ENCODE results near the gene KCNS1. TPM values are rescaled to one million over a fixed set of nuclear protein-coding genes. Genes with fewer than 3 reads are reported as not detected.

Gene KCNS1
- total and polyA plus RNA-seq, 2 donors: 0.14 to 0.34 TPM

- peaks cover 0 to 3% of the 10 kb centered on the region in 2 donors for H3K36me3 ChIP-seq (ENCODE audit: control insufficient read depth in 2 of 2, insufficient read depth in 2 of 2, low read length in 1 of 2)
- 89% methylated on average over 1 of the region's 1 CpG for WGBS
Measured at GRCh38 chr20:45087814-45088213, 13.1 kb downstream of the KCNS1 start.

GRCh38 chr20:45087097-45087790, 13.7 kb downstream of the KCNS1 start:
- H3K27ac ChIP-seq (ENCODE audit: low read depth in 1 of 2, low read length in 1 of 2): no peak overlapping the region
- WGBS: 70% methylated on average over 3 of the region's 3 CpGs
- no peaks in the 10 kb centered on the region for H3K27me3 ChIP-seq (ENCODE audit: control insufficient read depth in 2 of 2, insufficient read depth in 1 of 2, low read length in 1 of 2)
- no peak for DNase-seq (ENCODE audit: low read depth in 6 of 9, low spot score in 9 of 9)
- H3K9me3 ChIP-seq (ENCODE audit: control insufficient read depth in 2 of 2, insufficient read depth in 1 of 2, low read length in 1 of 2): no peaks in the 10 kb centered on the region
- peaks cover 0 to 7% of the 10 kb centered on the region in 2 donors for H3K36me3 ChIP-seq (ENCODE audit: control insufficient read depth in 2 of 2, insufficient read depth in 2 of 2, low read length in 1 of 2)
- no peaks in the 10 kb centered on the region for H3K4me1 ChIP-seq (ENCODE audit: control insufficient read depth in 2 of 2, insufficient read depth in 2 of 2, low read length in 2 of 2)
- H3K4me3 ChIP-seq (ENCODE audit: low read length in 2 of 2): no peak overlapping the region

More at GRCh38 chr20:45087814-45088213, 13.1 kb downstream of the KCNS1 start:
- no peaks in the 10 kb centered on the region for H3K27me3 ChIP-seq (ENCODE audit: control insufficient read depth in 2 of 2, insufficient read depth in 1 of 2, low read length in 1 of 2)
- no peak overlapping the region for H3K27ac ChIP-seq (ENCODE audit: low read depth in 1 of 2, low read length in 1 of 2)
- H3K9me3 ChIP-seq (ENCODE audit: control insufficient read depth in 2 of 2, insufficient read depth in 1 of 2, low read length in 1 of 2): no peaks in the 10 kb centered on the region
- H3K4me3 ChIP-seq (ENCODE audit: low read length in 2 of 2): no peak overlapping the region
- no peaks in the 10 kb centered on the region for H3K4me1 ChIP-seq (ENCODE audit: control insufficient read depth in 2 of 2, insufficient read depth in 2 of 2, low read length in 2 of 2)
- DNase-seq (ENCODE audit: low read depth in 6 of 9, low spot score in 9 of 9): no peak

GRCh38 chr20:45085867-45086266, 15.1 kb downstream of the KCNS1 start:
- H3K27ac ChIP-seq (ENCODE audit: low read depth in 1 of 2, low read length in 1 of 2): no peak overlapping the region
- peaks cover 9 to 17% of the 10 kb centered on the region in 2 donors for H3K36me3 ChIP-seq (ENCODE audit: control insufficient read depth in 2 of 2, insufficient read depth in 2 of 2, low read length in 1 of 2)
- no peak for DNase-seq (ENCODE audit: low read depth in 6 of 9, low spot score in 9 of 9)
- no peak overlapping the region for H3K4me3 ChIP-seq (ENCODE audit: low read length in 2 of 2)
- H3K4me1 ChIP-seq (ENCODE audit: control insufficient read depth in 2 of 2, insufficient read depth in 2 of 2, low read length in 2 of 2): no peaks in the 10 kb centered on the region
- WGBS: 93% methylated on average over 1 of the region's 1 CpG
- H3K9me3 ChIP-seq (ENCODE audit: control insufficient read depth in 2 of 2, insufficient read depth in 1 of 2, low read length in 1 of 2): peaks cover 0 to 4% of the 10 kb centered on the region in 2 donors
- H3K27me3 ChIP-seq (ENCODE audit: control insufficient read depth in 2 of 2, insufficient read depth in 1 of 2, low read length in 1 of 2): no peaks in the 10 kb centered on the region

- Histone ChIP-seq H3K27me3 (ENCODE audit: control insufficient read depth in 2 of 2, insufficient read depth in 1 of 2, low read length in 1 of 2) (no peaks in the 10 kb centered on the region), H3K4me1 (ENCODE audit: control insufficient read depth in 2 of 2, insufficient read depth in 2 of 2, low read length in 2 of 2) (no peaks in the 10 kb centered on the region), H3K27ac (ENCODE audit: low read depth in 1 of 2, low read length in 1 of 2) (no peak overlapping the region), H3K4me3 (ENCODE audit: low read length in 2 of 2) (no peak overlapping the region), H3K9me3 (ENCODE audit: control insufficient read depth in 2 of 2, insufficient read depth in 1 of 2, low read length in 1 of 2) (peaks cover 0 to 4% of the 10 kb centered on the region in 2 donors), H3K36me3 (ENCODE audit: control insufficient read depth in 2 of 2, insufficient read depth in 2 of 2, low read length in 1 of 2) (peaks cover 14 to 22% of the 10 kb centered on the region in 2 donors)
- 87% methylated on average over 2 of the region's 2 CpGs for WGBS
- DNase-seq (ENCODE audit: low read depth in 6 of 9, low spot score in 9 of 9): no peak
Measured at GRCh38 chr20:45085289-45085688, 15.6 kb downstream of the KCNS1 start.

GRCh38 chr20:45083127-45083526, 17.8 kb downstream of the KCNS1 start:
- WGBS: 97% methylated on average over 1 of the region's 1 CpG
- Histone ChIP-seq H3K36me3 (ENCODE audit: control insufficient read depth in 2 of 2, insufficient read depth in 2 of 2, low read length in 1 of 2) (peaks cover 17 to 35% of the 10 kb centered on the region in 2 donors), H3K27me3 (ENCODE audit: control insufficient read depth in 2 of 2, insufficient read depth in 1 of 2, low read length in 1 of 2) (no peaks in the 10 kb centered on the region)

GRCh38 chr20:45082468-45082867, 18.5 kb downstream of the KCNS1 start:
- H3K9me3 ChIP-seq (ENCODE audit: control insufficient read depth in 2 of 2, insufficient read depth in 1 of 2, low read length in 1 of 2): peaks cover 0 to 4% of the 10 kb centered on the region in 2 donors
- H3K36me3 ChIP-seq (ENCODE audit: control insufficient read depth in 2 of 2, insufficient read depth in 2 of 2, low read length in 1 of 2): peaks cover 20 to 39% of the 10 kb centered on the region in 2 donors
- H3K27ac ChIP-seq (ENCODE audit: low read depth in 1 of 2, low read length in 1 of 2): no peak overlapping the region
- no peak for DNase-seq (ENCODE audit: low read depth in 6 of 9, low spot score in 9 of 9)
- H3K4me3 ChIP-seq (ENCODE audit: low read length in 2 of 2): no peak overlapping the region
- 99% methylated on average over 3 of the region's 3 CpGs for WGBS
- H3K27me3 ChIP-seq (ENCODE audit: control insufficient read depth in 2 of 2, insufficient read depth in 1 of 2, low read length in 1 of 2): no peaks in the 10 kb centered on the region
- no peaks in the 10 kb centered on the region for H3K4me1 ChIP-seq (ENCODE audit: control insufficient read depth in 2 of 2, insufficient read depth in 2 of 2, low read length in 2 of 2)

More at GRCh38 chr20:45083127-45083526, 17.8 kb downstream of the KCNS1 start:
- peaks cover 0 to 4% of the 10 kb centered on the region in 2 donors for H3K9me3 ChIP-seq (ENCODE audit: control insufficient read depth in 2 of 2, insufficient read depth in 1 of 2, low read length in 1 of 2)
- no peak overlapping the region for H3K4me3 ChIP-seq (ENCODE audit: low read length in 2 of 2)
- DNase-seq (ENCODE audit: low read depth in 6 of 9, low spot score in 9 of 9): no peak
- no peak overlapping the region for H3K27ac ChIP-seq (ENCODE audit: low read depth in 1 of 2, low read length in 1 of 2)
- no peaks in the 10 kb centered on the region for H3K4me1 ChIP-seq (ENCODE audit: control insufficient read depth in 2 of 2, insufficient read depth in 2 of 2, low read length in 2 of 2)

GRCh38 chr20:45080867-45081624, 19.9 kb downstream of the KCNS1 start:
- no peak overlapping the region for H3K27ac ChIP-seq (ENCODE audit: low read depth in 1 of 2, low read length in 1 of 2)
- H3K9me3 ChIP-seq (ENCODE audit: control insufficient read depth in 2 of 2, insufficient read depth in 1 of 2, low read length in 1 of 2): peaks cover 0 to 4% of the 10 kb centered on the region in 2 donors
- peaks cover 27 to 53% of the 10 kb centered on the region in 2 donors for H3K36me3 ChIP-seq (ENCODE audit: control insufficient read depth in 2 of 2, insufficient read depth in 2 of 2, low read length in 1 of 2)
- no peaks in the 10 kb centered on the region for H3K4me1 ChIP-seq (ENCODE audit: control insufficient read depth in 2 of 2, insufficient read depth in 2 of 2, low read length in 2 of 2)
- WGBS: 96% methylated on average over 5 of the region's 5 CpGs
- DNase-seq (ENCODE audit: low read depth in 6 of 9, low spot score in 9 of 9): no peak
- H3K27me3 ChIP-seq (ENCODE audit: control insufficient read depth in 2 of 2, insufficient read depth in 1 of 2, low read length in 1 of 2): no peaks in the 10 kb centered on the region
- H3K4me3 ChIP-seq (ENCODE audit: low read length in 2 of 2): no peak overlapping the region

- no peak overlapping the region for H3K27ac ChIP-seq (ENCODE audit: low read depth in 1 of 2, low read length in 1 of 2)
- no peak overlapping the region for H3K4me3 ChIP-seq (ENCODE audit: low read length in 2 of 2)
- DNase-seq (ENCODE audit: low read depth in 6 of 9, low spot score in 9 of 9): no peak
- H3K36me3 ChIP-seq (ENCODE audit: control insufficient read depth in 2 of 2, insufficient read depth in 2 of 2, low read length in 1 of 2): peaks cover 57 to 66% of the 10 kb centered on the region in 2 donors
- 97% methylated on average over 3 of the region's 3 CpGs for WGBS
- no peaks in the 10 kb centered on the region for H3K27me3 ChIP-seq (ENCODE audit: control insufficient read depth in 2 of 2, insufficient read depth in 1 of 2, low read length in 1 of 2)
- peaks cover 0 to 4% of the 10 kb centered on the region in 2 donors for H3K9me3 ChIP-seq (ENCODE audit: control insufficient read depth in 2 of 2, insufficient read depth in 1 of 2, low read length in 1 of 2)
- no peaks in the 10 kb centered on the region for H3K4me1 ChIP-seq (ENCODE audit: control insufficient read depth in 2 of 2, insufficient read depth in 2 of 2, low read length in 2 of 2)
Measured at GRCh38 chr20:45077559-45077958, 23.4 kb downstream of the KCNS1 start.

- H3K27me3 ChIP-seq (ENCODE audit: control insufficient read depth in 2 of 2, insufficient read depth in 1 of 2, low read length in 1 of 2): no peaks in the 10 kb centered on the region
- H3K4me3 ChIP-seq (ENCODE audit: low read length in 2 of 2): no peak overlapping the region
- DNase-seq (ENCODE audit: low read depth in 6 of 9, low spot score in 9 of 9): no peak
- H3K27ac ChIP-seq (ENCODE audit: low read depth in 1 of 2, low read length in 1 of 2): no peak overlapping the region
- H3K4me1 ChIP-seq (ENCODE audit: control insufficient read depth in 2 of 2, insufficient read depth in 2 of 2, low read length in 2 of 2): no peaks in the 10 kb centered on the region
- peaks cover 44 to 53% of the 10 kb centered on the region in 2 donors for H3K36me3 ChIP-seq (ENCODE audit: control insufficient read depth in 2 of 2, insufficient read depth in 2 of 2, low read length in 1 of 2)
- WGBS: 97% methylated on average over 3 of the region's 3 CpGs
- no peaks in the 10 kb centered on the region for H3K9me3 ChIP-seq (ENCODE audit: control insufficient read depth in 2 of 2, insufficient read depth in 1 of 2, low read length in 1 of 2)
Measured at GRCh38 chr20:45073221-45073620, 27.7 kb downstream of the KCNS1 start.
